HepG2 (cell line): Measurements from ENCODE around the gene CMTM8. TPM values are rescaled to one million over a fixed set of nuclear protein-coding genes. Genes with fewer than 3 reads are reported as not detected.

Source experiments
- ARID5B ChIP-seq: IDR thresholded peaks from 2 replicates; pipeline ENCODE4 v1.4.0; 2020; ENCODE audit warnings: mild to moderate bottlenecking, missing genetic modification reagents
- FOXA1 ChIP-seq, 2 experiments: fragments of 450-650 bp in 1 of 2; sonication (generic) in 1 of 2; formaldehyde crosslinking in 1 of 2; IDR thresholded peaks; 2 replicates each; pipeline versions ENCODE4 v1.4.0 to v1.6.1; 2016 to 2020; ENCODE audit warnings: missing genetic modification reagents in 1 of 2
- GATAD2A ChIP-seq: IDR thresholded peaks from 2 replicates; pipeline ENCODE4 v1.6.1; 2016
- NR2F2 ChIP-seq: IDR thresholded peaks from 2 replicates; pipeline ENCODE4 v1.6.1; 2012; ENCODE audit warnings: low read depth, inconsistent platforms, borderline replicate concordance
- SAP130 ChIP-seq: IDR thresholded peaks from 2 replicates; pipeline ENCODE4 v1.6.1; 2016; ENCODE audit warnings: low read depth
- SOX13 ChIP-seq, 3 experiments: fragments of 450-650 bp in 1 of 3; sonication (generic) in 1 of 3; formaldehyde crosslinking in 1 of 3; IDR thresholded peaks in 2 of 3; conservative IDR thresholded peaks in 1 of 3; 2 replicates each; pipeline versions ENCODE4 v1.5.0 to v1.6.1; 2016 to 2020; ENCODE audit warnings: antibody characterized with exemption in 1 of 3, mild to moderate bottlenecking in 1 of 3, missing compliant biosample characterization in 1 of 3, missing genetic modification reagents in 1 of 3, moderate library complexity in 1 of 3
- SOX5 ChIP-seq: IDR thresholded peaks from 2 replicates; pipeline ENCODE4 v1.6.1; 2016; ENCODE audit warnings: borderline replicate concordance
- SOX6 ChIP-seq, 2 experiments: fragments of 450-650 bp in 1 of 2; sonication (generic) in 1 of 2; formaldehyde crosslinking in 1 of 2; IDR thresholded peaks; 2 replicates each; pipeline versions ENCODE4 v1.4.0 to v1.6.1; 2017 to 2020; ENCODE audit warnings: antibody characterized with exemption in 1 of 2, mild to moderate bottlenecking in 1 of 2, missing genetic modification reagents in 1 of 2
- SP140L ChIP-seq: sonication (generic); formaldehyde crosslinking; IDR thresholded peaks from 2 replicates; pipeline ENCODE4 v1.4.0; 2020; ENCODE audit warnings: missing genetic modification reagents, borderline replicate concordance
- ZBTB20 ChIP-seq: sonication (generic); formaldehyde crosslinking; IDR thresholded peaks from 2 replicates; pipeline ENCODE4 v1.8.1; 2023; ENCODE audit warnings: missing genetic modification reagents, low read depth, mild to moderate bottlenecking, borderline replicate concordance
- polyA plus RNA-seq, 8 experiments: library from polyadenylated mRNA; depleted of rRNA in 3 of 8; stranded (reverse) in 7 of 8; unstranded in 1 of 8; fragments of >200 nt; fragmentation: Illumina TruSeq in 4 of 8; extraction: Trizol in 4 of 8; gene quantifications; 2 replicates each; pipeline versions ENCODE4 v1.2.1 to v1.2.3, GENCODE V29; 2011 to 2016; ENCODE audit warnings: low read depth in 4 of 8, missing spikeins in 1 of 8, mixed read lengths in 1 of 8; ENCODE audit not compliant: insufficient read depth in 1 of 8
- total RNA-seq, 5 experiments: library from RNA; depleted of rRNA; stranded (reverse); fragments of >200 nt; fragmentation: Illumina TruSeq; extraction: Trizol; gene quantifications; 2 replicates each; pipeline ENCODE4 v1.2.3, GENCODE V29; 2016; ENCODE audit warnings: low read depth in 1 of 5

Gene CMTM8
- total and polyA plus RNA-seq, 2 of the 13 experiments (the other 11 are each of a cell fraction or from before 2014, with no cell fraction given) = 8.9 to 15.8 TPM

GRCh38 chr3:32316319-32316718, 77.8 kb downstream of the CMTM8 start (continued):
- TF ChIP-seq ARID5B (peak; percentile 37; the same call in 1 of the 2 replicates), GATAD2A (CRISPR knock-in tag) (0 out of 2 replicates have a peak, but pooled peaks have one; percentile 24), SOX13 (IDR thresholded peaks at IDR 0.05) (no peak), SOX13 (CRISPR knock-in tag; conservative IDR thresholded peaks at IDR 0.05 in 1 of 2, IDR thresholded peaks at IDR 0.05 in 1 of 2) (peak in 1 of 2 experiments; percentile 89; a peak in 2 of 4 replicates), SAP130 (CRISPR knock-in tag) (peak; percentile 43), SOX5 (CRISPR knock-in tag) (peak; percentile 75; the same call in 1 of the 2 replicates), SOX6 (IDR thresholded peaks at IDR 0.05) (no peak), SOX6 (CRISPR knock-in tag; IDR thresholded peaks at IDR 0.05) (peak; percentile 71), NR2F2 (no peak), SP140L (no peak), ZBTB20 (CRISPR knock-in tag) (peak; percentile 53; the same call in 1 of the 2 replicates), FOXA1 (IDR thresholded peaks at IDR 0.05) (no peak), FOXA1 (CRISPR knock-in tag; IDR thresholded peaks at IDR 0.05) (peak; percentile 36; the same call in 1 of the 2 replicates)
- TF ChIP-seq, all 625 proteins: peak for 16
